Ovary (tissue), 9 donors: ENCODE data around the gene MGA. TPM values are rescaled to one million over a fixed set of nuclear protein-coding genes. Genes with fewer than 3 reads are reported as not detected.

Source experiments
- DNase-seq, 5 donors: peaks; one replicate each; pipeline ENCODE4 v3.0.0-alpha.2; 2019 to 2020
- H3K27ac ChIP-seq, 2 donors: fragments of 200-600 bp; one replicate each; pipeline versions ENCODE4 v1.5.1 to v1.8.0; 2019 to 2022
- H3K27me3 ChIP-seq: fragments of 200-600 bp; one replicate; pipeline ENCODE4 v1.8.0; 2022
- H3K36me3 ChIP-seq: fragments of 200-600 bp; sonication (generic); one replicate; pipeline ENCODE4 v1.5.1; 2019
- H3K4me1 ChIP-seq: one replicate; pipeline ENCODE4 v1.8.1; 2013; ENCODE audit warnings: mild to moderate bottlenecking, moderate library complexity; ENCODE audit not compliant: insufficient read depth
- H3K4me3 ChIP-seq: fragments of 200-600 bp; sonication (generic); one replicate; pipeline ENCODE4 v1.5.1; 2017
- H3K9me3 ChIP-seq, 2 donors: fragments of 200-600 bp in 1 of 2; sonication (generic) in 1 of 2; one replicate each; pipeline versions ENCODE4 v1.5.1 to v1.8.1; 2013 to 2019; ENCODE audit warnings: mild to moderate bottlenecking in 1 of 2, moderate library complexity in 1 of 2
- CTCF ChIP-seq, 3 donors: fragments of 450-650 bp in 2 of 3; fragments of 200-600 bp in 1 of 3; IDR thresholded peaks; one replicate each; pipeline versions ENCODE4 v1.5.1 to v1.8.0; 2016 to 2022; ENCODE audit warnings: antibody characterized with exemption in 3 of 3, mild to moderate bottlenecking in 1 of 3
- EP300 ChIP-seq: sonication (generic); formaldehyde crosslinking; IDR thresholded peaks from one replicate; pipeline ENCODE4 v1.6.1; 2017; ENCODE audit warnings: antibody characterized with exemption
- POLR2A ChIP-seq: fragments of 450-650 bp; IDR thresholded peaks from one replicate; pipeline ENCODE4 v1.6.1; 2017; ENCODE audit warnings: antibody characterized with exemption, mild to moderate bottlenecking, moderate library complexity
- WGBS, 3 donors: extraction: QIAGEN DNeasy Blood & Tissue Kit in 1 of 3; methylation state at CpG; one replicate each; pipeline versions ENCODE4 v1.1.5 to v1.1.7; 2013 to 2017; 5-methylcytosine and 5-hydroxymethylcytosine counted together
- intact Hi-C, 4 donors: fragments of 100-400 bp; cut with DNase I; formaldehyde crosslinking; loops; one replicate each; pipeline versions ENCODE4 v1.11.0 to v1.15.1; 2022 to 2023
- polyA plus RNA-seq, 2 donors: library from polyadenylated mRNA; stranded (reverse); fragments of 200-250 nt in 1 of 2; fragments of 350-450 nt in 1 of 2; fragmentation: Illumina TruSeq in 1 of 2; extraction: RNeasy Lipid Tissue Mini Kit (QIAGEN cat#74804) in 1 of 2; gene quantifications; one replicate each; pipeline ENCODE4 v1.2.3, GENCODE V29; 2013 to 2014
- total RNA-seq, 7 donors: library from RNA; depleted of rRNA in 2 of 7; stranded (reverse); fragments of >200 nt in 2 of 7; fragmentation: NEBNext Ultra II Directional in 3 of 7; extraction: Animal tissue kit (Norgen Biotek cat#: 25700) in 3 of 7; gene quantifications; one replicate each; pipeline versions ENCODE4 v1.1.0 to v1.2.4, GENCODE V29; 2016 to 2023
- donor health status: DM: no; HTN: no; CAD: no; lungs with moderate emphysema.
- donor health status: DM: no; HTN: no; CAD: no.
- donor health status: Bipolar disorder and iron deficiency.
- donor health status: DM: yes; HTN: yes; CAD: no.
- donor health status: DM: no; HTN: no; CAD: no.
- donor health status: DM: yes; HTN: yes; CAD: no.

The MGA gene
- total and polyA plus RNA-seq, 9 donors = 7.1 to 90.2 (median 60.9) TPM

- no peaks in the 10 kb centered on the region for H3K27me3 ChIP-seq
- no peak overlapping the region for H3K4me3 ChIP-seq
- H3K36me3 ChIP-seq = no peaks in the 10 kb centered on the region
- intact Hi-C loops = no loop called here
- H3K27ac ChIP-seq = no peak overlapping the region
- WGBS, 3 donors = 87 to 90% (median 87%) methylated on average over 3 of the region's 3 CpGs
- peaks cover 7% of the 10 kb centered on the region for H3K4me1 ChIP-seq
- TF ChIP-seq POLR2A (no peak), CTCF (IDR thresholded peaks at IDR 0.05) (no peak), EP300 (no peak)
- H3K9me3 ChIP-seq = no peaks in the 10 kb centered on the region
- DNase-seq = no peak
Measured at GRCh38 chr15:41631880-41632470, 28.2 kb upstream of the MGA start.

- Histone ChIP-seq H3K4me1 (peaks cover 7% of the 10 kb centered on the region), H3K4me3 (no peak overlapping the region), H3K27me3 (no peaks in the 10 kb centered on the region), H3K36me3 (no peaks in the 10 kb centered on the region), H3K27ac (no peak overlapping the region), H3K9me3 (no peaks in the 10 kb centered on the region)
- 67 to 71% (median 70%) methylated on average over 4 of the region's 4 CpGs for WGBS, 3 donors
- intact Hi-C loops = no loop called here
- no peak for TF ChIP-seq POLR2A
- no peak for TF ChIP-seq CTCF (IDR thresholded peaks at IDR 0.05)
- no peak for TF ChIP-seq EP300
- DNase-seq = no peak
Measured at GRCh38 chr15:41633609-41634008, 26.6 kb upstream of the MGA start.

- TF ChIP-seq CTCF (IDR thresholded peaks at IDR 0.05) = no peak
- TF ChIP-seq EP300 = no peak
- no peak for TF ChIP-seq POLR2A
- Histone ChIP-seq H3K27ac (no peak overlapping the region), H3K4me1 (peaks cover 7% of the 10 kb centered on the region), H3K27me3 (no peaks in the 10 kb centered on the region), H3K36me3 (no peaks in the 10 kb centered on the region), H3K4me3 (no peak overlapping the region), H3K9me3 (no peaks in the 10 kb centered on the region)
- intact Hi-C loops = no loop called here
- no peak for DNase-seq
- 36 to 66% (median 41%) methylated on average over 1 of the region's 1 CpG for WGBS, 3 donors
Measured at GRCh38 chr15:41634072-41634626, 26.1 kb upstream of the MGA start.

- intact Hi-C loops = no loop called here
- no peak for TF ChIP-seq CTCF (IDR thresholded peaks at IDR 0.05)
- no peak for TF ChIP-seq EP300
- TF ChIP-seq POLR2A = no peak
- DNase-seq = no peak
- Histone ChIP-seq H3K27ac (no peak overlapping the region), H3K36me3 (no peaks in the 10 kb centered on the region), H3K4me1 (peaks cover 6% of the 10 kb centered on the region), H3K27me3 (no peaks in the 10 kb centered on the region), H3K4me3 (no peak overlapping the region), H3K9me3 (no peaks in the 10 kb centered on the region)
- WGBS, 3 donors = 90 to 99% (median 96%) methylated on average over 2 of the region's 2 CpGs
Measured at GRCh38 chr15:41637086-41637485, 23.1 kb upstream of the MGA start.
